CD4-positive, alpha-beta T cell treated with Interleukin-4 for 1 hour (primary cell): ENCODE data around the gene ZCCHC14.

Experiments used
- DNase-seq, 2 donors: peaks; one replicate each; pipeline ENCODE4 v3.0.0-alpha.2; 2020 to 2022

ZCCHC14 gene

DNA sequence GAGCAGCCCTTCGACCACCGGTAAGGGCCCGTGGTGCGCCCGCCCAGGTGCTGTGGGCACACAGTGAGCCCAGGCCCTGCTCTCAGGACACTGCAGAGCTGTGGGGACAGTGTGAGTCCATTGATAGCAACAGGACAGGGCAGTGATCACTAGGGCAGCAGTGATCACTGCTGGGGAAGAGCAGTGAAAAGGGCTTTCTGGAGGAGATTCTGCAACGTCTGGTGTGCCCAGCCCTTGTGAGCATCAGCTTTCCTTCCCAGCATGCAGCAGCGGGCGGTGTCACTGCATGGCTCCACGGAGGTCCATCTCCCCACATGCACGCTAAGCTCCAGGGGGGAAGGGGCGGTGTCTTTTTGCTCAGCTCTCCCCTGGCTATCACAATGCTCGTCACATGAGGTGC lies 68.6 kb downstream of the ZCCHC14 start:
- no peak for DNase-seq

DNA sequence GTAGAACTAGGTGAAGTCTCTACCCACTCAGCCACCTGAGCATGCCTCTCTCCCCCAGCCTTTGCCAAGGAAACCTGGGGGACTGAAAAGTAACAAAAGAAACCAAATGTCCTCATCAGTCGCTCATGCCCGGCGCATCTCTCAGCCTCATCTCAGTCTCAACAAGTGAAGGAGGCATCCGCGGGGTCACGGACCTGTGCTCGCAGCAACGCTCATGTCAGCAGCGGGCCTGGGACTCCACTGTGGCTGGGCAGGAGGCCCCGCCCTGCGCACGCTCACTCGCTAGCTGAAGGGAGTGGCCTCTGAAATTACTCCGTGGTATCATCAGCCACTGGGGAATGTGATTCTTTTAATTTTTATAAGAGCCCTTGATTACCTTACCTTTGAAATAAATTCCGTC lies 69.4 kb downstream of the ZCCHC14 start:
- no peak for DNase-seq

DNA sequence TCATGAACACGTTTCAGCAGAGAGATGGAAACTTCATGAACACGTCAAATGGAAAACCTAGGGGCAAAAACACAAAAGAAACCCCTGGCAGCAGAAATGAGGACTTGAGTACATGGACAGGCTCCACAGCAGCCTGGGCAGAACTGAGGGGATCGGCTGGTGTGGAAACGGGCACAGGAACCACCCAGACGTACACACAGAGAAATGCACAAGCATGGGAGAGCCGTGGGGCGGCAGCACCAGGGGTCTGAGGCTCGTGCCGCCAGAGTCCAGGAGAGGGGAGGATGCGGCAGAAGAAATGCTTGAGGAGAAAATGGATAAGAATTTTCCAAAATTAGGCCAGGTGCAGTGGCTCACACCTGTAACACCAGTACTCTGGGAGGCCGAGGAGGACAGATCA lies 70.7 kb downstream of the ZCCHC14 start:
- DNase-seq, result no peak

DNA sequence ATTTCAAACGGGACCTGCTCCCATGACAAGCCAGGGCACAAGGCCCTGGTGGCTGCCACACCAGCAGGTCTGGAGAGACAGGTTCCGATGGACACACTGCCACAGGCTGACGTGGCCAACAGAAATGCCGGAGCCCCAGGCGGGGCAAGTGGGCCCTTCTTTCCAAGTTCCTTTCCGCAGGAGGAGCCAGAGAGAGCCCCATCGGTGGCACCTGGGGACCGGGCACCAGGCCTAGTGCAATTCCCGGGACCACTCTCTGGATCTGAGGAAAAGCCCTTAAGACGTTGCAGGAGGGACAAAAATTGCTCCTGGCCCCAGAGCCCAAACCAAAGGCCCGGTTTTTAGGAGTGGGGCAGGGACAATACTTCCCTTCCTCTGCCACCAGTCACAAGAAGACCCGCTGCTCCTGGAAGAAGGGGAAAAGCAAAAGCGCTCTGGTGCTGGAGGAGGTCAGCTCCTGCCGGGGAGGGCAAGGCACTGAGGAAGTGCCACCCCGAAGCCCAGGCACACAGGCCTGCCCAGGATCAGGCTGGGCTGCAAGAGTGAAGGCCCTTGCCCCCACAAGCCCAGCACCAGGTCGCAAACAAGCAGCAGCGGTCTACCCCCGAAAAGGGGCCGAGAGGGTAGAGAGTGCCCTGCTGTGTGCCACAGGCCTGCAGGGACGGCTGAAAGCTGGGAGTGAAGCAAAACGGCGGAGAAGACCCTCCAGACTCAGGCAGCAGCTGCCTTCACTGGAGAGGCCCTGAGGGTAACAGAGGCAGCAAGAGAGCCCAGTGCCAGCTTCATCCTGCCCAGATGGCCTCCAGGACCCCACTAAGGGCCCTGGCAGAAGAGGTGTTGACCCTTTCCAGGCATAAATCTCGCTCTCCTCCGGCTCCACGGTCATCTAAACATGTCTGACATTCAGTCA lies 71.6 kb downstream of the ZCCHC14 start:
- no peak for DNase-seq

DNA sequence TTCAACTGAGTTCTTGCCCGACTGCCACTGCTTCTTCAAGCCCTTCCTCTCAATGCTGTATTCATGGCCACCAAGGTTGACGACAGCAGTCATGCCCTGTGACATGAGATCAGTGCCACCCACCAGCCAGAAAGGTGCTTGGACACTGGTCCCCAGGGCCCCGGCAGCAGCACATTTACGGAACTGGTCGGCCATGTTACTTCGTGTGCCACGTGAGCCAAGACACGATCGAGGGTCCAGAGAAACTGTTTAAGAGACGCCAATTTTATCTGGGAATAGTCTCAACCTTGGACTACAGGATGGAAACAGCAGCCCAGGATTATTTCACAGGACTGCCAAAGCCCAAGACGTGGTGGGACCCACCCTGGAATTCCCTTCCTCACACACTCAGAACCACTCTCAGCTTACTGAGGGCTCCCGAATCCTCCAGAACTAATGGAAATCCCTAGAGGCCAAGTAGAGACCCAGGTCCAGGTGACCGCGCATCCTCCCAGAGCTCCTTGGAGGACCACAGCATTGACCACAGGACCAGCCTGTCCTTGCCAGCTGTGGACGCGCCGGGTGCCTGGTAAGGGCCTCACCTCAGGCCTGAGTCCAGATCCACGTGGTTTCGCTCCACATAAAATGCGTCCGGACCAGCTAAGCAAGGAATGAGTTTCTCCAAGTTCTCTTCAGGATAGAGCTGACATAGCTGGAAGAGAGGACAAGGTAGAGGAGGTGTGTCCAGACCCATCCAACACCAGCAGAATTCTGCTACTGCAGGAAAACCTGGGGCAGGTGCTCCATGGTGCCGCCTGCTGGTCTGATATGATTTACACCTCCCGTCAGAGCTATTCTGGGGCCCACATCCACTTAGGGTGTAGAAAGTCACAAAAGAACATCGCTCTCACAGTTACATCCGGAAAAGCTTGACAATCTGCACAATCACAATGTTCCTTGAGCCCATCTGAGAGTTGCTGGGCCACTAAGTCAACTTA lies 72.5 kb downstream of the ZCCHC14 start:
- no peak for DNase-seq

DNA sequence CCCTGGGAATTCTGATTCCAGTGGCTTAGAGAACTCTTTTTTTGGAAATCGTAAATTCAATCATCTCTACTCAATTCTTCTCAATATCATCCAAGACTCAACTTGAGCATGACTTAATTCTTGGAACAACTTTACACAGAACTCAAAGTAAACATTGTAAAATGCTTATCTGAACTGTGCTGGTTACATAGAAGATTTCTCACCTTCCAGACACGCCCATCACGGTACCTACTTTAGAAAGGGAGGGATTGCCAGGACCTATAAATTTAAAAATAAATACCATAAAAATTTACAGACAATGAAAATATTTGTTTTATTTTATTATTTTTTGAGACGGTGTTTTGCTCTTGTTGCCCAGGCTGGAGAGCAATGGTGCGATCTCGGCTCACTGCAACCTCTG lies 74.2 kb downstream of the ZCCHC14 start:
- no peak for DNase-seq

DNA sequence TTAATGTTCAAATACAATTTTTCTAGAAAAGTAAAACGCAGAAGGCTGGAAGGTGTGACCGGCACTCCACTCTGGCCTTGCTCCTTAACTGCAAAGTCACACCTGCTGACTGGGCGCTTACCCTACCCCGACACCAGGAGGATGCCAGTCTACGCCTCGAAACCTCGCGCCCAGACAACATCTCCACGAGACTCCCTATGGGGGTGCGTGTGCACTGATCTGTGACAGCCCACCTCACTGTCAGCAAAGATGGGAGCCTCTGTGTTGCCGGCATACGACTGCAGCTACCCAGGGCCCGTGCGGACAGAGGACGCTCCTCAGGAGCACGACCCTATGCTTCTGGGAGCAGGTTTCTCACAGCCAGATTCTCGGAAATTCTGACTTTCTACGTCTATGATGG lies 74.6 kb downstream of the ZCCHC14 start:
- DNase-seq, result no peak

DNA sequence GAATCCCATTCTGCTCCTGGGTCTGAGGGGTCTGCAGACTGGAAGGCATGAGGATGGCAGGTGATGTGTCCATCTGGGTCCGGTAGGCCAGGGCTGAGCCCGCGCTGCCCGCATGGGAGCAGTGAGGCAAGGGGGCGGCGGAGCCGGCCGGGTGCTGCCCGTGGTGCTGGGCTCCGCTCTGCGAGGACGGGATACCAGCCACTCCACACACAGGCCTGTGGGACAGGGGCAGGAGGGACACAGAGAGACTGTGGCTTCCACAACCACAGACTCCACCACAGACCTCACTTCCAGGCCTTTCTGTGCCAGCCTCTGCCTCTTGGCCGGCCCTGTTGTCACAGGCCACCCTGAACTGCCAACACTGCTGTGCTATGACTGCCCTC lies 75.3 kb downstream of the ZCCHC14 start:
- no peak for DNase-seq

DNA sequence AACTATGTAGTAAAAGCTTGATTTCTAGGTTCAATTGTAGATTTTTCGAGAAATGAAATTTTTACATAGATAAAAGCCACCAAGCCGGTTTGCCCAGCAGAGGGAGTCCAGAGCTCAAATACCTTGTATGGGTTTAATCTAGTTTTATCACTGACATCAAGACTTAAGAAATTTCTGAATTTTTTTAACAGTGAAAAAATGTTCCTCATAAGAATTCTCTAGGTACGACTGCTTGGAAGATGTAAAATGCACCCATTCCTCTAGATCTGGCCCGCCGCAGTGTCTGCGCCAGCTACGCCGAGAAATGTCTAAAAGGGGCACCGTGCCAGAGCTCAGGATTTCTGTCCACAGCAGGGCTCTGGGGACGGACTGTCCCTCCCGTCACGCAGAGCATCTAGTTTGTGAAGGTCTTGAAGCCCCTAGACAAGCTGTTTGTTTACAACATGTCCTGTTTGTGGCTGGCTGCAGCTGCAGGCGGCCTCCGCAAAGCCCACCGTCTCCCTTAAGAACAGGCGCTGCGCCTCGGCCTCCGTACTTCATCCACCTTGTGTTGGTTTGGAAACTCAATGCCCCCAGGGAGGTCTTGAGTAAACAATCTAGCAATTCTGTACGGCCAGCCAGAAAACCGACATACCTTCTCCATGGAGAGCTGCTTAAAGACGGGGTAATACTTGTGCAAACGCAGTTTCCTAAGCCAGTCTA lies 75.8 kb downstream of the ZCCHC14 start:
- DNase-seq, result peak in 1 of 2 donors; percentile 28

DNA sequence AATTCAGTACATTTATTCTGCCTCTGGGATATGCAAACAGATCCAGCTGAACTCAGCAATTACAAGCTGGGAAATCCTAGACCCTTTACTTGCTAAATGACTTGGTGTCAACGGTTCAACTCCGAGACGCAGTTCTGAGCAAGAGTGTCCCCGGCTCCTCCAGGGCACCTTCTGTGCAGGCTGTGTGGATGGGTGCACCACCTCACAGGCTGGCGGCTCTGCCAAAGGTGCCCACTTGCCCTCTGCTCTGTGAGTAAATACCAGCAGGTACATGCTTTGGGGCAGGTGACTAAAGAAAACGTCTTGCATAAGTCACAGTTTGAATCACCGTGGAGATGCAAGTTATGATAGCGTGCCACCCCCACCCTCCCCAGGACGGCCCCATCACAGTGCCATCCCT lies 77.4 kb downstream of the ZCCHC14 start:
- DNase-seq, result no peak

DNA sequence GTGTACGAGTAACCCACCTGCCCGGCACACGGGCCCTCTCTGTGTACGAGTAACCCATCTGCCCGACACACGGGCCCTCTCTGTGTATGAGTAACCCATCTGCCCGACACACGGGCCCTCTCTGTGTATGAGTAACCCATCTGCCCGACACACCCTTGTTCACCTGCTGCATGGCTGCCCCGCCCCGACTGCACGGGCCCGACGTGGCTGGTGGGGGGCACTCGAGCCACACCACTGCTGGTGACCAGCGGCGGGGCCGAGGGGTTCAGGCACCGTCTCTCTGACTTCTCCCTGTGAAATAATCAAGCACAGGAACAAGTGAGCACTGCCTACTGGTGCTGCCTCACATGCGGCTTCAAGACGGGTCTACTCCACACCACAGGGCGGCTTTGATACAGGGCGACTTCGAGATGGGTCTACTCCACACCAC lies 78.6 kb downstream of the ZCCHC14 start:
- DNase-seq, result no peak

DNA sequence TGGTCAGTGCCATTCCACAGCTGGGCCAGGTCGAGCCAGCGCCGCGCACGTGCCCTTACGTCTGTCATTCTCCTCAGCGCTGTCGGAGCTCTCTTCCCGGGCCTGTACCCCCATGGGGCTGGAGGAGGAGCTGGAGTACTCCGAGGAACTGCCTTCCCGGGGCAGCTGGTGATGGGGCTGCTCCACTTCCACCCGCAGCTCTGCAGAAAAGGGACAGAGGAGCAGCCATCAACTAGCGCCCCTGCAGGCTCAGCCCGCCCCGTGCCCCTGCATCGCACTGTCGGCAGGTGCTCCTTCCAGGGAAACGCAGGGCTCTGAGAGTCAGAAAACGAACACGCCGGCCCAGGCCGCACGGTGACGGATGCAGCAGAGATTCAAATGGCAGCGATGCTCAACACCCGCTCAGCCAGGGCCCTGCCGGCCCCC lies 79.8 kb downstream of the ZCCHC14 start:
- DNase-seq, result no peak

DNA sequence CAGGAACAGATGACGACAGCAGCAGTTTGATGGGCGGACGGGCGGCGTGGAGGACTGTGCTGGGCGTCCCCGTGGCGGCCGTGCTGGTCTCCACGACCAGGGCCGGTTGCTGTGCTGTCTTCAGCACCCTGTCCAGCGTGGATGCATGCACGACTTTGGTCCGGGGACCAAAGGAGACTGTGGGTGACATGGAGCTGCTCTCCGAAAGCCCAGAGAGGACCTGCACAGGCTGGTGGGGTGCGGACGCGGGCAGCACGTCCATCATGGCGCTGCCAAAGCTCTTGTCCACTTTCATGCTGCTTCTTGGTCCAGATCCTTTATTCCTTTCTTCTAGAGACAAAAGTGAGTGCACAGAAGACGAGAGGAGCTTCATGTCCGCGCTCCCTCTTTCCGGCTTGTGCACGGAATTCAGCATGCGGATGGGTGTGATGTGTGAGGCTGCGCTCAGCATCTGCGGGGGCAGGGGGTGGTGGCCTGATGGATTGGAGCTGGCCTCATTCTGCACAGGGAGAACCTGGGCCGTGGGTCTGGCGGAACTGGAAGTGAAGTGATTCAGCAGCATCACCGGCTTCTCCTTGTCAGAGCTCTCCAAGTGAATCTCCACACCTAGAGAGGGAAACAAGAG lies 80.3 kb downstream of the ZCCHC14 start:
- DNase-seq, result no peak

DNA sequence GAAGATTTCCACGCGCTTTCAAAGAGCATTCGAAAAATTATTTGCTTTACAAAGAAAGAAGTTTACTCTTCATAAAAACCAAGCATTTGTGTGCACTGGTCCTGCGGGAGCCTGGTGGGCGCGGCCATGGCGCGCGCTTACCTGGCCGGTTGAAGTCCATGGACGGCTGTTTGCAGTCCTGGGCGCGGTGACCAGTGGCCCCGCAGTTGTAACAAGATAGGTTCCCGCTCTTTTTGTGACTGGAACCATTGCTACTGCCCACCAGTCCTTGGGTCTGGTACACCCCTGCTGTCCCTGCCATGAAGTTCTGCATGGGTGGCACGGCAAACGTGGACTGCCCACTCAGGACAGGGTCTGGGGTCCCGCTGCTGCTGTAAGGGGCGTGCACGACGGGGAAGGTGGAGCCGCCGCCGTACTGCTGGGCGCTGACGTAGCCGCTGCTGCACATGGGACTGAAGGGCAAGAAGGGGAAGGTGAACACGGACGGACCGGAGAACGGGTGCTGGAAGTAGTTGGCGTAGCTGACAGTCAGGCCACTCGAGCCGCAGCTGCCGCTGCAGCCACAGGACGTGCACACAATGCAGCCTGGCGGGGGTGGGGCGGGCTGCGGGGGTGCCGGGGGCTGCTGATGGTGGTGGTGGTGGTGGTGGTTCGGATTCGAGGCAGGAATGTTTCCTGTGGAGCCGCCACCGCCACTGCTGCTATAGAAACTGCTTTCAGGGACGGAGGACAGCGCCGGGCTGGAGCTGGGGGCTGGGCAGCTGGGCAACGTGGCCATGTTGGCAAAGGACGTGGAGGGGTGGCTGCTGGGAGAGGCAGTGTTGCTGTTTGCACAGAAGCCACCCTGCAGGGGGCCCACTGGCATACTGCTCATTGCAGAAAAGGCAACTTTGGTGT lies 81.2 kb downstream of the ZCCHC14 start:
- DNase-seq, result no peak

DNA sequence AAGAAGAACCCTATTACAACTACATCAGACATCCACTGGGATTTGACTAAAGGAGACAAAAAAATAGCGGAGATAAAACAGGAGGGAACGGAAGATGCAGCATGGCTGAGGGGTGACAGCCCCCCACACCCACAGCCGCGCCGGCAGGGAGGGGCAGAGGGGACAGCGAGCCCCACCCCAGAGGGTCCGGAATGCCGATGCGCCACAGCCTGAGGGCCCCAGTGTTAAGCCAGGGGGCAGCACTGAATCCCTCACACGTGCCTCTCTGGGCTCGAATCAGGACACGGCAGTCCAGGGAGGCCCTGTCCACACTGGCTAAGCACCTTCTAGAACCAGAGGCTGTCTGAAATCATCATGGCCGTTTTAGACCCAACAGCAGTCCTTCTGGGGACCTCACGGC lies 81.9 kb downstream of the ZCCHC14 start:
- DNase-seq, result no peak

DNA sequence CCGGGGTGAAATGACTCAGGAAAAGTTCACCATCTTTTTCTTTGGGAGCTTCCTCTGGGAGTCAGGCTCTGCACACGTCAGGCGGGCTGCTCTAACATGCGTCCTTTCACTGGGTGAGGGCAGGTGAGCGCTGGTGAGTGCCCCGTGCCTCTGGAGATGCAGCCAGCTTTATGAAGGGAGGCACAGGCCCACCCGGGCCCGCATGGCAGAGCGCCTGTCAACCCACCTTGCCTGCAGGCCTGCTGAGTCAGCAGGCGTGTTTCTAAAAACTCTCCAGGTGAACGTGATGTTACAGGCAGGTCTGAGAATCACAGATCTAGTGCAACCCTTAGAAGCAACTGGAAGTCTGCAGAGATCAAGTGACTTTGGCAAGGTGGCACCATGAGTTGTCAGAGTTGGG lies 82.3 kb downstream of the ZCCHC14 start:
- DNase-seq, result no peak

DNA sequence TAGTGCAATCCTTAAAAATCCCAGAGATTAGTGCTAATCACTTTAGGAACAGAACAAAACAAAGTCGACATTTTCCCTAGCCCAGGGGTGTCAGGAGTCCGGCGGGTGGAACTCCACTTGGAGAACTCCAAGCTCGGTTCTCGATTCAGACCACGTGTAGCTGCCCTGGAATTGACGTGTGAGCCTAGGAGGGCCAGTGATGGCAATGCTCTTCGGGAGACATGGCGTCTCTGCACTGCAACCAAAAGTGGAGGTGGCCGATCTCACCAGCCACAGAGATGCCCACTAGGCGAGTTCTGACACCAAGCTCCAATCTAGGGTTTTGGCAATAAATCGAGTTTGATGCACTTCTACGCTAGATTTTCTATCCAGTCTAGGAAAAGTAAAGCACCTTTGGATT lies 83.0 kb downstream of the ZCCHC14 start:
- DNase-seq, result no peak

DNA sequence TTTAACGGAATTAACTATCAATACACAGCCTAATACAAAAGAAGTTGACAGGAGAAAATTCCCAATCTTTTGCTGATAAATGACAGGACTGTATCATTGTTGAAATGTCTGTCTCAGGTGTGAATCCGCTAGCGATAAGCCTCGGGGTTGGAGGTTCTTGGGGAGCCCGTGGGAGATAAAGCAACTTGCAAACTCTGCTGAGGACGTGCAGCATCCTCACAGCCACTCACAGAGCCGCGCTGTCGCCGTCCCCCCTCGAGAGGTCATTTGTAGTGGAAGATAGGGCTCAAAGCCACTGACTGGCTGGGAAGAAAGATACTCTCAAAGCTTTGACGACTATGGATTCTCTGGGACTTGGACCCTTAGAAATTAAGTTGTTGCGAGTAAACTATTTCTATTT lies 83.7 kb downstream of the ZCCHC14 start:
- no peak for DNase-seq

DNA sequence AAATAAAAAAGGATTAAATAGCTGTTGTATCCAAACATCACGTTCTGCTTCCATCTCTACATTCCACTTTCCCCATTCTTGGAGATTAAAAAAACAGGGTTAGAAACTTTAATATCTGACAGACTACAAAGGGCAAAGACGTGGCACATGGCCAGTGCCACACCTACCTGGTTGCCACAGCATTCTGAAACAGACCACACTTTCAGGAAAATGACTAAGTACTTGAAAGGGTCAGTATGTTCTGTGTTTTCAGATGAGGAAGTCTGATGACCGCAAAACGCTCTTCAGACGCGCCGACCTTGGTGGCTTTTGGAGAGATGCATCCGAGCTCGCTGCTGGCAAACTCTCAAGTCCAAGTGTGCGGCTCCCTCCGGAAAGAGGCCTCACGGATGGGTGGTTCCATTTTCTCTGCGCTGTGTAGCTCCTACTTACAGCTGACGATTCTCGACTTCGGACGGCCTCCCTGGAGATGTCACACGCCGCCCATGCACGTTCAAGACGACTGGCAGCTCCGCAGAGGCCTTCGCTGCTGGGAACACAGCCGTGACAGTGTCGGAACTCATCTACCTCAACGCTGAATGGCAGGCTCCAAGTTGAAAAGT lies 85.2 kb downstream of the ZCCHC14 start:
- peak in 1 of 2 donors; percentile 37 for DNase-seq

DNA sequence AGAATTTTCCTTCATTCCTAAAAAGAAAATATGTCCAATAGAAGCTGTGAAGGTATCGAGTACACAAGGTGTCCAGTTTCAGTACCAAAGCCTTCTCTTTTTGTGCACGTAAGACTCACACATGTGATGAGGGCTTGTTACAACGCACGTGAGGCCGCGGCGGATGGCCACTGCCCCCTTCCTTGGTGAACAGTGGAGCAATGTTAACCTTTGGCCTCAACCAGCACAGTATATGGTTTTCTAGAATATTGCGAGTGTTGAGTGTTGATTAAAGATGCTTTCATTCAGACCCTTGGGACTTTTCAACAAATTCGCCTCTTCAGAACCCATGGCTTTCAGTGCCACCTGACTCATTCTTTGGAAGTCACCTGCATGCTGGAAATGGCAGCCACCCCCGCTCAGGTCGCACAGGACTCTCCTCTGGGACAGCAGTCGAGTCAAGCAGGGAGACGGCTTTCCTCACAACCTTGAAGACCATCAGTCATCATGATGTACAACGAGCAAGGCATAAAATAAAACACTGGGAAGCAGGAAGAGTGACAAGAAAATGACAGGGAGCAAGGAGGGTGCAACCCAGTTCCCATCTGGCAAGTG lies 86.2 kb downstream of the ZCCHC14 start:
- no peak for DNase-seq
